Liver (tissue), 8 donors: ENCODE measurements around the gene SORL1-AS1.

ENCODE experiments used
- DNase-seq: peaks from one replicate; pipeline ENCODE4 v3.0.0-alpha.2; 2017; ENCODE audit warnings: low spot score
- H3K27ac ChIP-seq, 2 donors: one replicate each; pipeline ENCODE4 v1.7.0; 2013; ENCODE audit warnings: inconsistent platforms in 2 of 2, low read length in 2 of 2, control low read depth in 1 of 2, low read depth in 1 of 2, mild to moderate bottlenecking in 1 of 2
- H3K27me3 ChIP-seq, 4 donors: one replicate each; pipeline versions ENCODE4 v1.6.1 to v1.7.0; 2013; ENCODE audit warnings: low read length in 3 of 4, inconsistent platforms in 1 of 4, mild to moderate bottlenecking in 1 of 4, moderate library complexity in 1 of 4; ENCODE audit not compliant: control insufficient read depth in 4 of 4, insufficient read depth in 4 of 4
- H3K36me3 ChIP-seq, 4 donors: one replicate each; pipeline versions ENCODE4 v1.6.1 to v1.7.0; 2013; ENCODE audit warnings: low read length in 3 of 4, mild to moderate bottlenecking in 3 of 4, low read depth in 1 of 4, moderate library complexity in 1 of 4; ENCODE audit not compliant: control insufficient read depth in 4 of 4, insufficient read depth in 3 of 4
- H3K4me1 ChIP-seq, 4 donors: one replicate each; pipeline versions ENCODE4 v1.6.1 to v1.7.0; 2013; ENCODE audit warnings: low read length in 3 of 4, mild to moderate bottlenecking in 3 of 4, moderate library complexity in 1 of 4; ENCODE audit not compliant: control insufficient read depth in 4 of 4, insufficient read depth in 4 of 4
- H3K4me3 ChIP-seq, 3 donors: one replicate each; pipeline versions ENCODE4 v1.6.1 to v1.7.0; 2013; ENCODE audit warnings: low read length in 3 of 3, control low read depth in 1 of 3, low read depth in 1 of 3, mild to moderate bottlenecking in 1 of 3
- H3K9ac ChIP-seq, 2 donors: one replicate each; pipeline ENCODE4 v1.7.0; 2013; ENCODE audit warnings: low read length in 2 of 2, mild to moderate bottlenecking in 2 of 2, moderate library complexity in 2 of 2, control low read depth in 1 of 2, low read depth in 1 of 2
- H3K9me3 ChIP-seq, 4 donors: one replicate each; pipeline versions ENCODE4 v1.6.1 to v1.7.0; 2013; ENCODE audit warnings: low read length in 3 of 4; ENCODE audit not compliant: control insufficient read depth in 4 of 4
- EGR1 ChIP-seq, 2 donors: IDR thresholded peaks; 2 replicates each; pipeline ENCODE4 v1.6.1; 2016 to 2018; ENCODE audit warnings: antibody characterized with exemption in 2 of 2, low read depth in 2 of 2
- FOXA1 ChIP-seq: IDR thresholded peaks from 2 replicates; pipeline ENCODE4 v1.6.1; 2016; ENCODE audit warnings: antibody characterized with exemption
- FOXA2 ChIP-seq: IDR thresholded peaks from 2 replicates; pipeline ENCODE4 v1.6.1; 2016; ENCODE audit warnings: antibody characterized with exemption
- GABPA ChIP-seq, 2 donors: IDR thresholded peaks in 1 of 2; conservative IDR thresholded peaks in 1 of 2; 2 replicates each; pipeline ENCODE4 v1.6.1; 2016; ENCODE audit warnings: antibody characterized with exemption in 2 of 2, mild to moderate bottlenecking in 1 of 2, moderate library complexity in 1 of 2
- HNF4A ChIP-seq, 2 donors: conservative IDR thresholded peaks; 2 replicates each; pipeline ENCODE4 v1.6.1; 2016; ENCODE audit warnings: antibody characterized with exemption in 2 of 2, mild to moderate bottlenecking in 2 of 2
- HNF4G ChIP-seq: IDR thresholded peaks from 2 replicates; pipeline ENCODE4 v1.6.1; 2016; ENCODE audit warnings: antibody characterized with exemption
- JUND ChIP-seq, 2 donors: IDR thresholded peaks; 2 replicates each; pipeline ENCODE4 v1.6.1; 2016; ENCODE audit warnings: antibody characterized with exemption in 2 of 2
- NR2F2 ChIP-seq: IDR thresholded peaks from 2 replicates; pipeline ENCODE4 v1.6.1; 2016; ENCODE audit warnings: antibody characterized with exemption
- RAD21 ChIP-seq, 2 donors: IDR thresholded peaks; 2 replicates each; pipeline ENCODE4 v1.6.1; 2016; ENCODE audit warnings: antibody characterized with exemption in 2 of 2, mild to moderate bottlenecking in 2 of 2
- RXRA ChIP-seq, 2 donors: IDR thresholded peaks; 2 replicates each; pipeline ENCODE4 v1.6.1; 2017 to 2018; ENCODE audit warnings: antibody characterized with exemption in 2 of 2, mild to moderate bottlenecking in 1 of 2
- SP1 ChIP-seq: IDR thresholded peaks from 2 replicates; pipeline ENCODE4 v1.6.1; 2018; ENCODE audit warnings: antibody characterized with exemption, mild to moderate bottlenecking
- TAF1 ChIP-seq: conservative IDR thresholded peaks from 2 replicates; pipeline ENCODE4 v1.6.1; 2016; ENCODE audit warnings: antibody characterized with exemption, mild to moderate bottlenecking
- YY1 ChIP-seq: IDR thresholded peaks from 2 replicates; pipeline ENCODE4 v1.6.1; 2016; ENCODE audit warnings: antibody characterized with exemption, mild to moderate bottlenecking
- WGBS: extraction: QIAGEN DNeasy Blood & Tissue Kit; methylation state at CpG from one replicate; pipeline ENCODE4 v1.1.7; 2013; 5-methylcytosine and 5-hydroxymethylcytosine counted together
- TF ChIP-seq, protein P1 (sequence below): fragments of 150-350 bp; IDR thresholded peaks from 2 replicates; pipeline ENCODE4 v1.5.1; 2017; ENCODE audit warnings: improper control_type of control experiment, low read depth, low read length; ENCODE audit not compliant: missing input control
- TF ChIP-seq, protein P2 (sequence below): IDR thresholded peaks from 2 replicates; pipeline ENCODE4 v1.6.1; 2016; ENCODE audit warnings: antibody characterized with exemption
- TF ChIP-seq, protein P3 (sequence below): IDR thresholded peaks from 2 replicates; pipeline ENCODE4 v1.6.1; 2016; ENCODE audit warnings: antibody characterized with exemption
- TF ChIP-seq, protein P4 (sequence below): IDR thresholded peaks from 2 replicates; pipeline ENCODE4 v1.6.1; 2016; ENCODE audit warnings: antibody characterized with exemption
- TF ChIP-seq, protein P5 (sequence below): IDR thresholded peaks from 2 replicates; pipeline ENCODE4 v1.6.1; 2016; ENCODE audit warnings: antibody characterized with exemption, mild to moderate bottlenecking
- donor health status: healthy.
- donor health status: healthy.
- donor health status: healthy.
- donor health status: healthy.
- donor health status: healthy.

Gene SORL1-AS1

DNA sequence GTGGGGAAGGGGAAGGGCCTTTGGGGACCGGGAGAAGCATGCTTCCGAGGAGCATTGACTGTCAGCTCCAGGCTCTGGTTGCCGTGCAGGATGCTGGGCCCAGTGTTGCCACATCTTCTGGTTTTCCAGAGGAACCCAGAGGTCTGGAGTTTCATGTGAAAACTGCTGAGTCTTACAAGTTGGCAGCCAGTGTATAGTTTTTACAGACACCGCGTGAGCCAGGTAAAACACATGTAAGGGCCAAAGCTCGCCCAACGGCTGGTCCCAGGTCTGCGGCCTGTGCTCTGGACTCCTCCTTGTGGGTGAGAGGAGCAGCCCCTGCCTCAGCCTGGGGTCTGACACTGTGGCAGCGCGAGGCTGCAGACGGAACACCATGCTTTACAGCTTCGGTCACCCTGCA is 18.4 kb upstream of the SORL1-AS1 start:
- WGBS = 48% methylated on average over 12 of the region's 12 CpGs
- H3K9me3 ChIP-seq = no peaks in the 10 kb centered on the region
- no peak overlapping the region for H3K4me3 ChIP-seq
- H3K4me1 ChIP-seq = peaks cover 3 to 45% (median 16%) of the 10 kb centered on the region in 4 donors
- peaks cover 0 to under 1% (median 0%) of the 10 kb centered on the region in 4 donors for H3K36me3 ChIP-seq
- TF ChIP-seq RXRA (IDR thresholded peaks at IDR 0.05) (peak; percentile 67 to 85), NR2F2 (no peak), HNF4G (no peak), FOXA2 (no peak), SP1 (peak; percentile 65), RAD21 (IDR thresholded peaks at IDR 0.05) (peak; percentile 69), FOXA1 (no peak), YY1 (peak; percentile 76), EGR1 (IDR thresholded peaks at IDR 0.05; ENCODE audit: low read depth in 2 of 2) (no peak), TAF1 (no peak), HNF4A (conservative IDR thresholded peaks at IDR 0.05) (peak; percentile 77 to 88), GABPA (IDR thresholded peaks at IDR 0.05 in 1 of 2, conservative IDR thresholded peaks at IDR 0.05 in 1 of 2) (peak in 1 of 2 donors; percentile 7), JUND (IDR thresholded peaks at IDR 0.05) (no peak)
- TF ChIP-seq, protein P1, sequence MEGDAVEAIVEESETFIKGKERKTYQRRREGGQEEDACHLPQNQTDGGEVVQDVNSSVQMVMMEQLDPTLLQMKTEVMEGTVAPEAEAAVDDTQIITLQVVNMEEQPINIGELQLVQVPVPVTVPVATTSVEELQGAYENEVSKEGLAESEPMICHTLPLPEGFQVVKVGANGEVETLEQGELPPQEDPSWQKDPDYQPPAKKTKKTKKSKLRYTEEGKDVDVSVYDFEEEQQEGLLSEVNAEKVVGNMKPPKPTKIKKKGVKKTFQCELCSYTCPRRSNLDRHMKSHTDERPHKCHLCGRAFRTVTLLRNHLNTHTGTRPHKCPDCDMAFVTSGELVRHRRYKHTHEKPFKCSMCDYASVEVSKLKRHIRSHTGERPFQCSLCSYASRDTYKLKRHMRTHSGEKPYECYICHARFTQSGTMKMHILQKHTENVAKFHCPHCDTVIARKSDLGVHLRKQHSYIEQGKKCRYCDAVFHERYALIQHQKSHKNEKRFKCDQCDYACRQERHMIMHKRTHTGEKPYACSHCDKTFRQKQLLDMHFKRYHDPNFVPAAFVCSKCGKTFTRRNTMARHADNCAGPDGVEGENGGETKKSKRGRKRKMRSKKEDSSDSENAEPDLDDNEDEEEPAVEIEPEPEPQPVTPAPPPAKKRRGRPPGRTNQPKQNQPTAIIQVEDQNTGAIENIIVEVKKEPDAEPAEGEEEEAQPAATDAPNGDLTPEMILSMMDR = peak; percentile 32
- TF ChIP-seq, protein P2, sequence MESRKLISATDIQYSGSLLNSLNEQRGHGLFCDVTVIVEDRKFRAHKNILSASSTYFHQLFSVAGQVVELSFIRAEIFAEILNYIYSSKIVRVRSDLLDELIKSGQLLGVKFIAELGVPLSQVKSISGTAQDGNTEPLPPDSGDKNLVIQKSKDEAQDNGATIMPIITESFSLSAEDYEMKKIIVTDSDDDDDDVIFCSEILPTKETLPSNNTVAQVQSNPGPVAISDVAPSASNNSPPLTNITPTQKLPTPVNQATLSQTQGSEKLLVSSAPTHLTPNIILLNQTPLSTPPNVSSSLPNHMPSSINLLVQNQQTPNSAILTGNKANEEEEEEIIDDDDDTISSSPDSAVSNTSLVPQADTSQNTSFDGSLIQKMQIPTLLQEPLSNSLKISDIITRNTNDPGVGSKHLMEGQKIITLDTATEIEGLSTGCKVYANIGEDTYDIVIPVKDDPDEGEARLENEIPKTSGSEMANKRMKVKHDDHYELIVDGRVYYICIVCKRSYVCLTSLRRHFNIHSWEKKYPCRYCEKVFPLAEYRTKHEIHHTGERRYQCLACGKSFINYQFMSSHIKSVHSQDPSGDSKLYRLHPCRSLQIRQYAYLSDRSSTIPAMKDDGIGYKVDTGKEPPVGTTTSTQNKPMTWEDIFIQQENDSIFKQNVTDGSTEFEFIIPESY = peak; percentile 62
- TF ChIP-seq, protein P3, sequence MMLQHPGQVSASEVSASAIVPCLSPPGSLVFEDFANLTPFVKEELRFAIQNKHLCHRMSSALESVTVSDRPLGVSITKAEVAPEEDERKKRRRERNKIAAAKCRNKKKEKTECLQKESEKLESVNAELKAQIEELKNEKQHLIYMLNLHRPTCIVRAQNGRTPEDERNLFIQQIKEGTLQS = no peak
- TF ChIP-seq, protein P4, sequence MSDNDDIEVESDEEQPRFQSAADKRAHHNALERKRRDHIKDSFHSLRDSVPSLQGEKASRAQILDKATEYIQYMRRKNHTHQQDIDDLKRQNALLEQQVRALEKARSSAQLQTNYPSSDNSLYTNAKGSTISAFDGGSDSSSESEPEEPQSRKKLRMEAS = peak; percentile 97
- TF ChIP-seq, protein P5, sequence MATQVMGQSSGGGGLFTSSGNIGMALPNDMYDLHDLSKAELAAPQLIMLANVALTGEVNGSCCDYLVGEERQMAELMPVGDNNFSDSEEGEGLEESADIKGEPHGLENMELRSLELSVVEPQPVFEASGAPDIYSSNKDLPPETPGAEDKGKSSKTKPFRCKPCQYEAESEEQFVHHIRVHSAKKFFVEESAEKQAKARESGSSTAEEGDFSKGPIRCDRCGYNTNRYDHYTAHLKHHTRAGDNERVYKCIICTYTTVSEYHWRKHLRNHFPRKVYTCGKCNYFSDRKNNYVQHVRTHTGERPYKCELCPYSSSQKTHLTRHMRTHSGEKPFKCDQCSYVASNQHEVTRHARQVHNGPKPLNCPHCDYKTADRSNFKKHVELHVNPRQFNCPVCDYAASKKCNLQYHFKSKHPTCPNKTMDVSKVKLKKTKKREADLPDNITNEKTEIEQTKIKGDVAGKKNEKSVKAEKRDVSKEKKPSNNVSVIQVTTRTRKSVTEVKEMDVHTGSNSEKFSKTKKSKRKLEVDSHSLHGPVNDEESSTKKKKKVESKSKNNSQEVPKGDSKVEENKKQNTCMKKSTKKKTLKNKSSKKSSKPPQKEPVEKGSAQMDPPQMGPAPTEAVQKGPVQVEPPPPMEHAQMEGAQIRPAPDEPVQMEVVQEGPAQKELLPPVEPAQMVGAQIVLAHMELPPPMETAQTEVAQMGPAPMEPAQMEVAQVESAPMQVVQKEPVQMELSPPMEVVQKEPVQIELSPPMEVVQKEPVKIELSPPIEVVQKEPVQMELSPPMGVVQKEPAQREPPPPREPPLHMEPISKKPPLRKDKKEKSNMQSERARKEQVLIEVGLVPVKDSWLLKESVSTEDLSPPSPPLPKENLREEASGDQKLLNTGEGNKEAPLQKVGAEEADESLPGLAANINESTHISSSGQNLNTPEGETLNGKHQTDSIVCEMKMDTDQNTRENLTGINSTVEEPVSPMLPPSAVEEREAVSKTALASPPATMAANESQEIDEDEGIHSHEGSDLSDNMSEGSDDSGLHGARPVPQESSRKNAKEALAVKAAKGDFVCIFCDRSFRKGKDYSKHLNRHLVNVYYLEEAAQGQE = peak; percentile 71
- H3K27me3 ChIP-seq = no peaks in the 10 kb centered on the region
- H3K27ac ChIP-seq = peak overlapping the region; percentile 83 to 84
- DNase-seq = no peak
- H3K9ac ChIP-seq = peak overlapping the region; percentile 51 to 76
